GM19452 (cell line): ENCODE data around the gene CERCAM.

Experiments used
- ATAC-seq: cut with Tn5 transposase; IDR thresholded peaks from one replicate; pipeline ENCODE4 v1.9.1; 2021; ENCODE audit not compliant: unreplicated experiment

CERCAM gene, protein sequence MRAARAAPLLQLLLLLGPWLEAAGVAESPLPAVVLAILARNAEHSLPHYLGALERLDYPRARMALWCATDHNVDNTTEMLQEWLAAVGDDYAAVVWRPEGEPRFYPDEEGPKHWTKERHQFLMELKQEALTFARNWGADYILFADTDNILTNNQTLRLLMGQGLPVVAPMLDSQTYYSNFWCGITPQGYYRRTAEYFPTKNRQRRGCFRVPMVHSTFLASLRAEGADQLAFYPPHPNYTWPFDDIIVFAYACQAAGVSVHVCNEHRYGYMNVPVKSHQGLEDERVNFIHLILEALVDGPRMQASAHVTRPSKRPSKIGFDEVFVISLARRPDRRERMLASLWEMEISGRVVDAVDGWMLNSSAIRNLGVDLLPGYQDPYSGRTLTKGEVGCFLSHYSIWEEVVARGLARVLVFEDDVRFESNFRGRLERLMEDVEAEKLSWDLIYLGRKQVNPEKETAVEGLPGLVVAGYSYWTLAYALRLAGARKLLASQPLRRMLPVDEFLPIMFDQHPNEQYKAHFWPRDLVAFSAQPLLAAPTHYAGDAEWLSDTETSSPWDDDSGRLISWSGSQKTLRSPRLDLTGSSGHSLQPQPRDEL

GRCh38 chr9:128420651-128421481 lies at the start of gene CERCAM:
Gene CERCAM (plus strand): TSS chr9:128420857. CDS start chr9:128420878, 21 bp downstream.
- ATAC-seq = peak; percentile 64

GRCh38 chr9:128371630-128372117 lies 49.0 kb upstream of the CERCAM start:
- ATAC-seq = peak; percentile 25

GRCh38 chr9:128372188-128372641 lies 48.4 kb upstream of the CERCAM start:
- ATAC-seq = no peak

GRCh38 chr9:128372784-128373183 lies 47.9 kb upstream of the CERCAM start:
- ATAC-seq = no peak

- no peak for ATAC-seq
Measured at GRCh38 chr9:128374221-128374675, 46.4 kb upstream of the CERCAM start.

DNA sequence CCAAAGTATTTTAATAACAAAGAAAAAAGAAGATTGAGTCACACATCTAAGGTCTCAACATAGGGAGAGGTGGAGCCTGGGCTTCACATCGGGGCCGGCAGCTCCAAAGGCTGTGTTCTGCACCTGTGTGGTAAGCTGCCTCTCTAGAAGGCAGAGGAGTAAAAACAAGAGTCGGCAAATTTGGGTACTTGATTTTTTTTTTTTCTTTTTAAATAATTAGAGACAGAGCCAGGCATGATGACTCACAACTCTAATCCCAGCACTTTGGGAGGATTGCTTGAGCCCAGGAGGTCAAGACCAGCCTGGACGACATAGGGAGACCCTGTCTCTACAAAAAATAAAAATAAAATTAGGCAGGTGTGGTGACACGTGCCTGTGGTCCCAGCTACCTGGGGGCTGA lies 44.8 kb upstream of the CERCAM start:
- no peak for ATAC-seq

DNA sequence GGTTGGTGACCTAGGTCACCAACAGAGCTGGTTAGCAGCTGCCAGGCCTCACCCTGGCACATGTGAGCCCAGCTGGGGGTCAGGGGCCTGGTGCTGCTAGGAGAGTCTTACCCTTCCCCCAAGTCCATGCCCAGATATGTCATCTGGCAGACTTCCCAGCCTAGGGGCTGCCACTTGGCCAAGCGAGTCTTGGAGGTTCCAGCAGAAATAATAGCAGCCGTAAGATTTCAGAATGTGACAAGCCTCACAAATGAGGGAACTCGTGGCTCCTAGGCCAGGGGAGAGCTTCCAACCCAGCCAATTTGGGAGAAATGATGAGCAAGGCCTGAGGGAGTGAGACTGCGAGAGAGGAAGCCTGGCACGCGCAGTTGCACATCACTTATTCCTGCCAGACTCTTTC lies 38.4 kb upstream of the CERCAM start:
- no peak for ATAC-seq

GRCh38 chr9:128383007-128383753 lies 37.5 kb upstream of the CERCAM start:
- no peak for ATAC-seq

DNA sequence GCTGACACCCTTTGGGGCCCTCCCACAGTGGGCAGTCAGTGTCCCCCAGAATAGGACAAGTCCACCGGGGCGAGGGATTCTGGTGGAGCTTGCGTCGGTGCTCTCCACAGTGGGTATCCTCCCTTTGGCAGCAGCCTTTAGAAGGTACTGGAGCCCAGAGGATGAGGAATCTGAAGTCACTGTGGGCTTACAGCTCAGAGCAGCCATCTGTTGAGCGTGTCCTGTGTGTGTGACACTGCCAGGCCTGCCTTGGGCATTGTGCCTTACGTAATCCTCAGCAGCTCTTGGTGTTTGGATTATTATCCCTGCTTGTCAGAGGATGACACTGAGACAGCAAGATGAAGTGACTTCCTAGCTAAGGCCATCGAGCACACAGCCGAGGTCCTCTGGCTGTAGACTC lies 36.9 kb upstream of the CERCAM start:
- no peak for ATAC-seq

- no peak for ATAC-seq
Measured at GRCh38 chr9:128384801-128385495, 35.7 kb upstream of the CERCAM start.

DNA sequence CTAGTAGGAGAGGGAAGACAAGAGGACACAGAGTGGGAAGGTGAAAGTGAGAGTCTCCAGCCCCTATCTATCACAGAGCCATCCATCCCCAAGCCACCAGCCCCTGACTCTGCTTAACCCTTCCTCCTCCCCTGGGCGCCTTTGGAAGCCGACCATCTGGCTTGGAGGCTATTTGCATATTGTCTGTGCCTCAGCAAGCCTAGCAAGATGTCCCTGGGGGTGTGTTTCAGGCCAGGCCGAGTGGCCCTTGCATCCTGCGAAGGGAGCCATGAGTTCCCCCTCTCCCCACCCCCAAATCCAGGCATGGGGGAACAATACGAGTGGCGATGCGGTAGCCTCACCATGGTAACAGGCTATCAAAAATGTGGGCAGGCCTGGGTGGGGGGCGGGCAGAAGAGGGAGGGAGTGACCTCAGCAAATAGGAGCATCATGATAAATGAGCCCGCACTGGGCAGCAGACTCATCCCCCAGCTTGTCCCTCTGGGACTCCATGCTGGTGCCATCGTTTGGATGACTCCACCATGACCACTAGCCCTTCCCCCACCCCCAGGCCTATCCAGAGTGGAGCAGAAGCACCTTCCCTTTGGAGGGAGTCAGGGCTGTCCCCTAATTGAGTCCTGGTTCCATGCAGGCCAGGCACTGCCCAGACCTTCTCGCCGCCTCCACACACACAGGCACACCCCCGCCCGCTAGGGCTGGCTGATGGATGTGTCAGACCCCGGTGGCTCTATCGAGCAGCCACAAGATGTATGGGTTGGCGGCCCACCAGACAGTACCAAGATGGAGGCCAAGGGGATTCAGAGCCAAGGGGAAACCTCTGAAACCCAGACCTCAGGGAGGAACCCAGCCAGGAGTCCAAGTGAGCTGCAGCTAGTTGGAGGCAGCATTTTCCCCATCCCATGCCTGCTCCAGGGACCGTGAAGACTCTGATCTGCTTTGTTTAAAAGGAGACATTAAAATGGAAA lies 34.9 kb upstream of the CERCAM start:
- no peak for ATAC-seq

GRCh38 chr9:128388150-128388549 lies 32.5 kb upstream of the CERCAM start:
- no peak for ATAC-seq

GRCh38 chr9:128389395-128390149 lies 31.1 kb upstream of the CERCAM start:
- ATAC-seq = no peak

GRCh38 chr9:128390150-128390812 lies 30.4 kb upstream of the CERCAM start:
- ATAC-seq = no peak

GRCh38 chr9:128390813-128391711 lies 29.6 kb upstream of the CERCAM start:
- ATAC-seq = no peak

DNA sequence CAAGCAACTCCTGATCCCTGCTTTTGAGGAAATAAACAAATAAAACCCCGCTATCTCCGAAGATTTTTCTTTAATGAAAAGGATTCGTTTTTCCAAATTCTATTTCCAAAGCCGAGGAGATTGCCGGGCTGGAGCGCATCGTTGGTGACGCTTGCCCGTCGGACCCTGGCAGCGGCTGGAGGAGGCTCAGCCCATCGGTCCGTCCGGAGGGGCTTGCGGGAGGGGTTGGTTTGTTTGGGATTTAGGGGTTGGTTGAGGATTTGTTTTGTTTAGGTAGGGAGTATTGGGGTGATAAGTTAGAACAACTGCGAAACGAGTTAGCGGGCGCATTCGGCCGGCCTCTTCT lies 28.7 kb upstream of the CERCAM start:
- ATAC-seq = no peak
